Esophagus mucosa (tissue), 1 donor: ENCODE measurements around the gene MAP3K20. TPM values are rescaled to one million over a fixed set of nuclear protein-coding genes. Genes with fewer than 3 reads are reported as not detected.
"Not testable (repeated sequence)": the region's sequence is repeated elsewhere in the genome, so short reads cannot be mapped to it uniquely, and the experiment has no call there.

Source experiments
- ATAC-seq: fragments of 200-7000 bp; cut with Tn5 transposase; one replicate; pipeline ENCODE4 v1.9.1; 2020
- total RNA-seq: library from RNA; stranded (reverse); gene quantifications from one replicate; pipeline ENCODE4 v1.2.4, GENCODE V29; 2023
- donor health status: DM: yes; HTN: yes; CAD: no.

Gene MAP3K20
- total RNA-seq, 1 donor from 2014 or later: 21.3 TPM

GRCh38 chr2:173087793-173088496, 12.3 kb downstream of the MAP3K20 start:
- ATAC-seq: no peak

- no peak for ATAC-seq
Observed at GRCh38 chr2:173090276-173090877, 14.7 kb downstream of the MAP3K20 start.

GRCh38 chr2:173090973-173091660, 15.5 kb downstream of the MAP3K20 start:
- ATAC-seq: no peak

GRCh38 chr2:173091910-173092309, 16.3 kb downstream of the MAP3K20 start:
- ATAC-seq: no peak

- no peak for ATAC-seq
Observed at GRCh38 chr2:173092844-173093402, 17.3 kb downstream of the MAP3K20 start.

- not testable (repeated sequence) for ATAC-seq
Observed at GRCh38 chr2:173093617-173094016, 18.0 kb downstream of the MAP3K20 start.

GRCh38 chr2:173094731-173095130, 19.1 kb downstream of the MAP3K20 start:
- no peak for ATAC-seq

GRCh38 chr2:173095356-173095755, 19.7 kb downstream of the MAP3K20 start:
- ATAC-seq: no peak

GRCh38 chr2:173099271-173099670, 23.6 kb downstream of the MAP3K20 start:
- ATAC-seq: no peak

- ATAC-seq: no peak
Observed at GRCh38 chr2:173099804-173100203, 24.2 kb downstream of the MAP3K20 start.

GRCh38 chr2:173101687-173102086, 26.0 kb downstream of the MAP3K20 start:
- peak; percentile 51 for ATAC-seq

GRCh38 chr2:173104156-173104555, 28.5 kb downstream of the MAP3K20 start:
- no peak for ATAC-seq

GRCh38 chr2:173106959-173107628, 31.4 kb downstream of the MAP3K20 start:
- no peak for ATAC-seq

GRCh38 chr2:173107629-173108022, 32.0 kb downstream of the MAP3K20 start:
- ATAC-seq: no peak

- no peak for ATAC-seq
Observed at GRCh38 chr2:173109253-173110188, 33.9 kb downstream of the MAP3K20 start.

- no peak for ATAC-seq
Observed at GRCh38 chr2:173117678-173118077, 42.0 kb downstream of the MAP3K20 start.

- ATAC-seq: no peak
Observed at GRCh38 chr2:173118395-173118794, 42.7 kb downstream of the MAP3K20 start.

GRCh38 chr2:173119069-173119807, 43.6 kb downstream of the MAP3K20 start:
- no peak for ATAC-seq

- no peak for ATAC-seq
Observed at GRCh38 chr2:173119944-173120343, 44.3 kb downstream of the MAP3K20 start.

- no peak for ATAC-seq
Observed at GRCh38 chr2:173122936-173123335, 47.3 kb downstream of the MAP3K20 start.

GRCh38 chr2:173124441-173124840, 48.8 kb downstream of the MAP3K20 start:
- ATAC-seq: peak; percentile 89
